ENCODE results near the gene SFSWAP. TPM values are rescaled to one million over a fixed set of nuclear protein-coding genes. Genes with fewer than 3 reads are reported as not detected.

Gene SFSWAP
- total RNA-seq, 4 donors from 2014 or later = 49.8 to 88.8 (median 71.3) TPM

DNA sequence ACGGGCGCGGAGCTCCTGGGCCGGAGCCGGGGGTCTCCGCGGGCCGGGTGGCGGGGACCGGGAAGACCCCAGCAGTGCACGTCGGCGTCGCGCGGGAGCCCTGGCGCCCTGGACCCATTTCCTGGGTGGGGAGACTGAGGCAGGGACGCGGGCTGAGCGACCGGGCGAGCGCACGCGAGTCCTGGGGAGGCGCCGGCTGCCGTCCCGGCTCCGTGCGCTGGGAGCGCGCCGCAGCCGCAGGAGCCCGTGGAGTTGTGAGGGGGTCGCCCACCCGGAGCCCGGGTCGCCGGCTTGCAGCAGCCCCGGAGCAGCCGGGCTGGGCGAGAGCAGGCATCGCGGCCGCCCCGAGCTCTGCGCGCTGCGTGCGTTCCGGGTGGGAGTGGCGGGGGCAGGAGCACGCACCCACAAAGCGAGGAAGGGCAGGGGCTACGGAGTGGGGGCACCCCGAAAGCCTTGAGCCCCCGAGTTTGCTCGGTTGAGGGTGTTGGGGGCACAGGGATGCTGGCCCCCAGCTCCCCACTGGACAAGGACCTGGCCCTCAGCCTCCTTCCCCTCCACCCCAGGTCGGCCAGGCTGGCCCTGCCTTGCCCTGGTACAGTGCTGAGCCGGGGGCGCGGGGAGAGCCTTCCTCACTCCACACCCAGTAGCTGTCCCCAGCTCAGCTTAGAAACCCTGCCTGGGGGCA, 117.9 kb downstream of the SFSWAP start:
- H3K27ac ChIP-seq = peak overlapping the region in 3 of 4 donors; percentile 71 to 88 (median 76)
- H3K36me3 ChIP-seq = no peaks in the 10 kb centered on the region
- TF ChIP-seq EP300 (IDR thresholded peaks at IDR 0.05) (no peak), POLR2A (IDR thresholded peaks at IDR 0.05) (no peak)
- TF ChIP-seq, protein P1, sequence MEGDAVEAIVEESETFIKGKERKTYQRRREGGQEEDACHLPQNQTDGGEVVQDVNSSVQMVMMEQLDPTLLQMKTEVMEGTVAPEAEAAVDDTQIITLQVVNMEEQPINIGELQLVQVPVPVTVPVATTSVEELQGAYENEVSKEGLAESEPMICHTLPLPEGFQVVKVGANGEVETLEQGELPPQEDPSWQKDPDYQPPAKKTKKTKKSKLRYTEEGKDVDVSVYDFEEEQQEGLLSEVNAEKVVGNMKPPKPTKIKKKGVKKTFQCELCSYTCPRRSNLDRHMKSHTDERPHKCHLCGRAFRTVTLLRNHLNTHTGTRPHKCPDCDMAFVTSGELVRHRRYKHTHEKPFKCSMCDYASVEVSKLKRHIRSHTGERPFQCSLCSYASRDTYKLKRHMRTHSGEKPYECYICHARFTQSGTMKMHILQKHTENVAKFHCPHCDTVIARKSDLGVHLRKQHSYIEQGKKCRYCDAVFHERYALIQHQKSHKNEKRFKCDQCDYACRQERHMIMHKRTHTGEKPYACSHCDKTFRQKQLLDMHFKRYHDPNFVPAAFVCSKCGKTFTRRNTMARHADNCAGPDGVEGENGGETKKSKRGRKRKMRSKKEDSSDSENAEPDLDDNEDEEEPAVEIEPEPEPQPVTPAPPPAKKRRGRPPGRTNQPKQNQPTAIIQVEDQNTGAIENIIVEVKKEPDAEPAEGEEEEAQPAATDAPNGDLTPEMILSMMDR (IDR thresholded peaks at IDR 0.05) = no peak
- DNase-seq (ENCODE audit: low spot score in 2 of 2) = no peak
- H3K4me3 ChIP-seq = peak overlapping the region; percentile 38 to 78 (median 58)
- WGBS, 2 donors = 0 to 3% methylated on average over 28 to 36 of the region's 64 CpGs
- H3K9me3 ChIP-seq = no peaks in the 10 kb centered on the region
- H3K4me1 ChIP-seq = peaks cover 0 to 64% (median 15%) of the 10 kb centered on the region in 4 donors
- peaks cover 0 to 27% of the 10 kb centered on the region in 2 donors for H3K27me3 ChIP-seq

DNA sequence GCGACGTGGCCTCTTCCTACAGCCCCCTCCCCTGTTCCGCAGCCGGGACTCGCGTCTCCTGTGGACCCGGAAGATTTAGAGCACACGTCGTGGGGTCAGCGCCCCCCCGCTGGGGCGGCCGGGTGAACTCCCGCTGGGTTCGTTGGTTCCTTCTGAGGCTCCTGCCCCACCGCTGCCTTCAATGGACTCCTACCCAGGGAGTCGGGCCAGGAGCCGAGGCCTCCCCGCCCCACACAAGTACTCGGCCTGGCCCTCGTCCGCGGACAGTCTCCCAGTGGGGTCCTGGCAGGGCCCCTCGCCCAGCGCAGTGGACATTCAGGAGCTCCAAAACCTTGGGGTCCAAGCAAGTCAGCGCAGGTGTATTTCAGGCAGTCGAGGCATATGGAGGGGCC, 118.5 kb downstream of the SFSWAP start:
- H3K36me3 ChIP-seq = no peaks in the 10 kb centered on the region
- H3K27ac ChIP-seq = peak overlapping the region; percentile 61 to 88 (median 74)
- WGBS, 2 donors = 2 to 5% methylated on average over 17 to 20 of the region's 27 CpGs
- H3K9me3 ChIP-seq = no peaks in the 10 kb centered on the region
- H3K27me3 ChIP-seq = peaks cover 0 to 31% of the 10 kb centered on the region in 2 donors
- peak overlapping the region; percentile 38 to 78 (median 58) for H3K4me3 ChIP-seq
- DNase-seq (ENCODE audit: low spot score in 2 of 2) = no peak
- no peak for TF ChIP-seq EP300 (IDR thresholded peaks at IDR 0.05)
- TF ChIP-seq POLR2A (IDR thresholded peaks at IDR 0.05) = no peak
- TF ChIP-seq, protein P1 (IDR thresholded peaks at IDR 0.05) = no peak
- H3K4me1 ChIP-seq = peaks cover 0 to 70% (median 15%) of the 10 kb centered on the region in 4 donors

DNA sequence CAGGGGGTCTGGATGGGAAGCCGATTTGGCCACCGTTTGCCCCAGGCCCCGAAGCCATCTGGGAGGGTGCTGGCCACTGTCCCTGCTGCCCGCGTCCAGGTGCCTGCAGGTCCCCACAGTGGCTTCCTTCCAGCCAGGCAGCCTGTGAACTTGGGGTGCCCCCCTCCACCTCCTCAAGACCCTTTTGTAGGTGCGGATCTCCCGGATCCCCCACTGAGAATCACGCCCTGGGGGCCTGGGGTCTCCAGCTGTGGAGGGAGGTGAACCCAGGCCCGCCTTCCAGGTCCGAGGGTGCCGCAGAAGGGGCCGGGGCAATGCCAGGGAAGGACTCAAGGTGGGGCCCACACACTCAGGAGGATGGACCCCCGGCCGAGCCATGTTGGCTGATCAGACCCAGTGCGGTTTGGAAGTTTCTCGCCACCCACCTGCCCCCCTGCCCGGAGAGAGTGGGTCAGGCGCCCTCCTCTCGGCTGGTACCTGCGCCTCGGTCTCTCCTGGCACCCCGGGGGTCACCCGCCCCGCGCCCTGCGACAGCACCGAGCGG, 119.0 kb downstream of the SFSWAP start:
- Histone ChIP-seq H3K27ac (peak overlapping the region; percentile 61 to 88 (median 74)), H3K27me3 (peaks cover 0 to 35% of the 10 kb centered on the region in 2 donors), H3K4me3 (peak overlapping the region; percentile 38 to 78 (median 58)), H3K4me1 (peaks cover 0 to 75% (median 15%) of the 10 kb centered on the region in 4 donors), H3K36me3 (no peaks in the 10 kb centered on the region), H3K9me3 (no peaks in the 10 kb centered on the region)
- TF ChIP-seq EP300 (IDR thresholded peaks at IDR 0.05) (no peak), POLR2A (IDR thresholded peaks at IDR 0.05) (no peak)
- TF ChIP-seq, protein P1 (IDR thresholded peaks at IDR 0.05) = no peak
- WGBS, 2 donors = 19 to 31% methylated on average over 8 to 9 of the region's 28 CpGs
- DNase-seq (ENCODE audit: low spot score in 2 of 2) = no peak

DNA sequence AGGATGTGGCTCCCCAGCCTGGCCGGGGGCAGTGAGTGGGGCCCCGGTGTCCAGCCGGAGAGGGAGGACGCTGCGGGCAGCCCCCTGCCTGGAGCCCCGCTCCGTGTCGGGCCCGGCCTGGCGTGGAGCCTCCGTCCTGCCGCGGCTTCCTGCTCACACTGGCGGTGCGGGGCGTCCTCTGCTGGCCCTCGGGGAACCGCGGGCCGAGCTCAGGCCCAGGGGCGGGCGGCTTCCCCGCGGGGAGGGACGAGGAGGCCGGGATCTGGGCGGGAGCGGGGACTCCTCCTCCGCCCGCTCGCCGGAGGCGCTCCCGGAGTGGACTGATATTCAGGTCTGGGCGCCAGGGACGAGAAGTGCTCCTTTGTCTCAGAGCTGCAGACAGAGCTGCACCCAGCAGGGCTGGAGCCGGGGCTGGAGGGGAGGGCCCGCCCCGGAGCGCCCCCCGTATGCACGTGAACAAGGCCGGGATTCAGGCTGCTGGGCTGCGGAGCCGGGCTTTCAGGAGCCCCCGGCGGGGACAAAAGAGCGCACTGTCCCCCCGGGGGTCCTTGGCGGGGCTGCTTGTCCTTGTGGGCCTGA, 119.5 kb downstream of the SFSWAP start:
- H3K27ac ChIP-seq = peak overlapping the region; percentile 61 to 88 (median 74)
- TF ChIP-seq, protein P1 (IDR thresholded peaks at IDR 0.05) = peak; percentile 55 to 88 (median 81)
- peak in 1 of 2 donors; percentile 41 for TF ChIP-seq POLR2A (IDR thresholded peaks at IDR 0.05)
- TF ChIP-seq EP300 (IDR thresholded peaks at IDR 0.05) = peak in 1 of 2 donors; percentile 77
- H3K9me3 ChIP-seq = no peaks in the 10 kb centered on the region
- H3K4me3 ChIP-seq = peak overlapping the region; percentile 38 to 78 (median 58)
- no peaks in the 10 kb centered on the region for H3K36me3 ChIP-seq
- 1% methylated on average over 17 to 36 of the region's 50 CpGs for WGBS, 2 donors
- peaks cover 0 to 73% (median 15%) of the 10 kb centered on the region in 4 donors for H3K4me1 ChIP-seq
- peak; percentile 66 to 69 for DNase-seq (ENCODE audit: low spot score in 2 of 2)
- H3K27me3 ChIP-seq = peaks cover 0 to 39% of the 10 kb centered on the region in 2 donors

Data from tibial nerve (tissue), 4 donors.